Gastrocnemius medialis (tissue), 4 donors: Measurements from ENCODE around the gene SESTD1.

ENCODE experiments used
- POLR2A ChIP-seq, 2 donors: fragments of 450-650 bp; IDR thresholded peaks; one replicate each; pipeline ENCODE4 v1.6.1; 2017; ENCODE audit warnings: antibody characterized with exemption in 2 of 2, mild to moderate bottlenecking in 2 of 2, moderate library complexity in 2 of 2
- TF ChIP-seq, protein P1 (sequence below), 5 experiments: fragments of 450-650 bp in 3 of 5; fragments of 200-600 bp in 2 of 5; sonication (generic) in 2 of 5; IDR thresholded peaks in 4 of 5; conservative IDR thresholded peaks in 1 of 5; 1 replicate in 4 of 5; 2 replicates in 1 of 5; pipeline ENCODE4 v1.5.1; 2016 to 2019; ENCODE audit warnings: antibody characterized with exemption in 5 of 5, mild to moderate bottlenecking in 3 of 5, moderate library complexity in 3 of 5

DNA sequence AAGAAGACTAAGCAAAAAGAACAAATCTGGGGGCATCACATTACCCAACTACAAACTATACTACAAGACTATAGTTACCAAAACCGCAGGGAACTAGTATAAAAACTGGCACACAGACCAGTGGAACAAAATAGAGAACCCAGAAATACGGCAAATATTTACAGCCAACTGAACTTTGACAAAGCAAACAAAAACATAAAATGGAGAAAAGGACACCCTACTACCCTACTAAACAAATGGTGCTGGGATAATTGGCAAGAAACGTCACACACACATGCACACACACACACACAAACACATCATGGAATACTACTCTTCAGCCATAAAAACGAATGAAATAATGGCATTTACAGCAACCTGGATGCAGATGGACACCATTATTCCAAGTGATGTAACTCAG lies 53.3 kb downstream of the SESTD1 start:
- TF ChIP-seq, protein P1, sequence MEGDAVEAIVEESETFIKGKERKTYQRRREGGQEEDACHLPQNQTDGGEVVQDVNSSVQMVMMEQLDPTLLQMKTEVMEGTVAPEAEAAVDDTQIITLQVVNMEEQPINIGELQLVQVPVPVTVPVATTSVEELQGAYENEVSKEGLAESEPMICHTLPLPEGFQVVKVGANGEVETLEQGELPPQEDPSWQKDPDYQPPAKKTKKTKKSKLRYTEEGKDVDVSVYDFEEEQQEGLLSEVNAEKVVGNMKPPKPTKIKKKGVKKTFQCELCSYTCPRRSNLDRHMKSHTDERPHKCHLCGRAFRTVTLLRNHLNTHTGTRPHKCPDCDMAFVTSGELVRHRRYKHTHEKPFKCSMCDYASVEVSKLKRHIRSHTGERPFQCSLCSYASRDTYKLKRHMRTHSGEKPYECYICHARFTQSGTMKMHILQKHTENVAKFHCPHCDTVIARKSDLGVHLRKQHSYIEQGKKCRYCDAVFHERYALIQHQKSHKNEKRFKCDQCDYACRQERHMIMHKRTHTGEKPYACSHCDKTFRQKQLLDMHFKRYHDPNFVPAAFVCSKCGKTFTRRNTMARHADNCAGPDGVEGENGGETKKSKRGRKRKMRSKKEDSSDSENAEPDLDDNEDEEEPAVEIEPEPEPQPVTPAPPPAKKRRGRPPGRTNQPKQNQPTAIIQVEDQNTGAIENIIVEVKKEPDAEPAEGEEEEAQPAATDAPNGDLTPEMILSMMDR (IDR thresholded peaks at IDR 0.05 in 4 of 5, conservative IDR thresholded peaks at IDR 0.05 in 1 of 5), result no peak
- TF ChIP-seq POLR2A (IDR thresholded peaks at IDR 0.05), result no peak
